ENCODE measurements around the gene RDH16.

DNA sequence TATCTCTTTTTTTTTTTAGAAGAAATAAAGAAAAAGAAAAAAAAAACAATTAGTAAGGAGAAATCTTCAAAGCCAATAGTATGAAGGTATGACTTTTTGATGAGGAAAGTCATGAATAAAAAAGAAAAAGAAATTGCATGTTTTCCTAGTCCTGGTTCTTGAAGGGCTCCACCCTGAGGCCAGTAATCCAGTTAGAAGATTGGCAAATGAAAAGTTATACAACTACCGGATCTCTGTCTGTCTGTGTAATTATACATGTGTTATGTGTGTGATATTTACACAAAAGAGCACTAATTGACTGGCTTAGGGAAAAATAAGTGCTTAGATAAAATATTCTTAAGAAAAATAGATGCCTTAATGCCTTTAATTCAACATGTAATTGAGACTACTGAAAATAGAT, 51.6 kb downstream of the RDH16 start:
- TF ChIP-seq, protein P1, sequence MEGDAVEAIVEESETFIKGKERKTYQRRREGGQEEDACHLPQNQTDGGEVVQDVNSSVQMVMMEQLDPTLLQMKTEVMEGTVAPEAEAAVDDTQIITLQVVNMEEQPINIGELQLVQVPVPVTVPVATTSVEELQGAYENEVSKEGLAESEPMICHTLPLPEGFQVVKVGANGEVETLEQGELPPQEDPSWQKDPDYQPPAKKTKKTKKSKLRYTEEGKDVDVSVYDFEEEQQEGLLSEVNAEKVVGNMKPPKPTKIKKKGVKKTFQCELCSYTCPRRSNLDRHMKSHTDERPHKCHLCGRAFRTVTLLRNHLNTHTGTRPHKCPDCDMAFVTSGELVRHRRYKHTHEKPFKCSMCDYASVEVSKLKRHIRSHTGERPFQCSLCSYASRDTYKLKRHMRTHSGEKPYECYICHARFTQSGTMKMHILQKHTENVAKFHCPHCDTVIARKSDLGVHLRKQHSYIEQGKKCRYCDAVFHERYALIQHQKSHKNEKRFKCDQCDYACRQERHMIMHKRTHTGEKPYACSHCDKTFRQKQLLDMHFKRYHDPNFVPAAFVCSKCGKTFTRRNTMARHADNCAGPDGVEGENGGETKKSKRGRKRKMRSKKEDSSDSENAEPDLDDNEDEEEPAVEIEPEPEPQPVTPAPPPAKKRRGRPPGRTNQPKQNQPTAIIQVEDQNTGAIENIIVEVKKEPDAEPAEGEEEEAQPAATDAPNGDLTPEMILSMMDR (IDR thresholded peaks at IDR 0.05): no peak
- TF ChIP-seq POLR2A (IDR thresholded peaks at IDR 0.05) (no peak), POLR2AphosphoS5 (IDR thresholded peaks at IDR 0.05) (no peak), EP300 (IDR thresholded peaks at IDR 0.05) (no peak)
